Heart right ventricle (tissue), 16 donors: ENCODE measurements around the gene GPAT3. TPM values are rescaled to one million over a fixed set of nuclear protein-coding genes. Genes with fewer than 3 reads are reported as not detected.
"Not testable (repeated sequence)": the region's sequence is repeated elsewhere in the genome, so short reads cannot be mapped to it uniquely, and the experiment has no call there.

ENCODE experiments used
- ATAC-seq, 8 donors: fragments of 200-7000 bp; cut with Tn5 transposase; one replicate each; pipeline ENCODE4 v1.9.1; 2020; ENCODE audit warnings: mild to moderate bottlenecking in 8 of 8, moderate library complexity in 8 of 8, moderate number of reproducible peaks in 1 of 8
- DNase-seq, 2 donors: peaks; one replicate each; pipeline ENCODE4 v3.0.0-alpha.2; 2020
- H3K27ac ChIP-seq, 10 donors: fragments of 200-600 bp; sonication (generic) in 2 of 10; one replicate each; pipeline versions ENCODE4 v1.5.0 to v1.8.0; 2020 to 2022; ENCODE audit warnings: mild to moderate bottlenecking in 3 of 10
- H3K27me3 ChIP-seq, 7 donors: fragments of 200-600 bp; one replicate each; pipeline ENCODE4 v1.8.0; 2021 to 2022; ENCODE audit warnings: mild to moderate bottlenecking in 2 of 7
- H3K36me3 ChIP-seq, 9 donors: fragments of 200-600 bp; sonication (generic) in 1 of 9; one replicate each; pipeline versions ENCODE4 v1.5.0 to v1.8.0; 2020 to 2022; ENCODE audit warnings: mild to moderate bottlenecking in 2 of 9
- H3K4me1 ChIP-seq, 9 donors: fragments of 200-600 bp; sonication (generic) in 1 of 9; one replicate each; pipeline versions ENCODE4 v1.5.0 to v1.8.0; 2020 to 2022; ENCODE audit warnings: mild to moderate bottlenecking in 4 of 9
- H3K4me3 ChIP-seq, 10 donors: fragments of 200-600 bp; sonication (generic) in 2 of 10; one replicate each; pipeline versions ENCODE4 v1.5.0 to v1.8.0; 2020 to 2022; ENCODE audit warnings: mild to moderate bottlenecking in 7 of 10, moderate library complexity in 2 of 10
- H3K9me3 ChIP-seq, 11 donors: fragments of 200-600 bp in 10 of 11; sonication (generic) in 2 of 11; one replicate each; pipeline versions ENCODE4 v1.5.0 to v1.8.0; 2013 to 2022; ENCODE audit warnings: mild to moderate bottlenecking in 2 of 11, control low read depth in 1 of 11, moderate library complexity in 1 of 11
- WGBS, 2 donors: extraction: QIAGEN DNeasy Blood & Tissue Kit; methylation state at CpG; one replicate each; pipeline ENCODE4 v1.1.7; 2013; ENCODE audit warnings: inconsistent platforms in 1 of 2; 5-methylcytosine and 5-hydroxymethylcytosine counted together
- intact Hi-C, 10 donors: fragments of 100-400 bp; cut with DNase I; formaldehyde crosslinking; loops; one replicate each; pipeline versions ENCODE4 v1.11.1 to v1.14.2; 2022
- polyA plus RNA-seq, 2 donors: library from polyadenylated mRNA; stranded (reverse); fragments of 200-250 nt; gene quantifications; one replicate each; pipeline ENCODE4 v1.2.3, GENCODE V29; 2013
- total RNA-seq, 10 donors: library from RNA; stranded (reverse); fragmentation: NEBNext Ultra II Directional in 3 of 10; extraction: Animal tissue kit (Norgen Biotek cat#: 25700) in 3 of 10; gene quantifications; one replicate each; pipeline versions ENCODE4 v1.2.1 to v1.2.4, GENCODE V29; 2021 to 2023
- TF ChIP-seq, protein P1 (sequence below), 9 donors: fragments of 200-600 bp; sonication (generic) in 2 of 9; IDR thresholded peaks; one replicate each; pipeline versions ENCODE4 v1.5.0 to v1.8.0; 2021 to 2022; ENCODE audit warnings: antibody characterized with exemption in 9 of 9, mild to moderate bottlenecking in 5 of 9, moderate library complexity in 1 of 9
- donor health status: Arrhythmogenic right ventricular cardiomyopathy.
- donor health status: ischemic (EF 13 %, LVEDD 7.1; RV severe dilation, severe dysfunction).
- donor health status: healthy with polysubstance abuse.
- donor health status: DM: no; HTN: yes; CAD: no.
- donor health status: DM: no; HTN: no; CAD: no.
- donor health status: ischemic (EF 25% LVEDD 6.9; RV normal size, moderate dysfunction).
- donor health status: ischemic (EF 25% LVEDD 5.7; RV mildly dilated, moderate dysfunction).
- donor health status: healthy.
- donor health status: DM: yes; HTN: yes; CAD: no.
- donor health status: Ischemic cardiomyopathy.
- donor health status: ischemic (EF 35%, LVEDD 5.7; RV mildly dilated, moderate dysfunction).
- donor health status: nonischemic (EF 11% LVEDD 7.7; RV severe dilation, severe dysfunction).
- donor health status: DM: yes; HTN: yes; CAD: no.
- donor health status: PGD.
- donor health status: ischemic (EF 29% LVEDD 5.4; RV normal size, mild dysfunction).
- donor health status: nonischemic (EF 23%, LVEDD 6.1; RV moderate dilation, normal function).

The GPAT3 gene
- total and polyA plus RNA-seq, 12 donors = 22.2 to 82.6 (median 48.8) TPM

DNA sequence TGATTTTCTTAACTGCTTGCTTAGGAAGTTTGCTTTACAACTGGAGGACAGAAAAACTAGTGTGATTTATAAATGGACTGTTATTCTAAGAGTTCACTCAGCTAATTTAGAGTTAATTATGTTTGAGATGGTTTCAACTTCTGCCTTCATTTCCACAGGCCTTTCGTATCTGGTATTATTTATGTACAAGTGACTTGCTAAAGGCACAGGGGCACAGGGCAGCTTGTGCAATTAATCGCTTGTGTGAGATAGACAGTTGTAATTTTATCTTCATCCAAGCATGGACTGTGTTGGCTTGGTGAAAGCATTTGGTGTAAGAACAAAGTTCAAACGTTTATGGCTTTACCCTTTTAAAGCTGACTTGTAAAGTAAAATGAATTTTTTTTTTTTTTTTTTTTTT, 38.3 kb downstream of the GPAT3 start:
- Histone ChIP-seq H3K4me1 (peaks cover 0 to 32% (median 9%) of the 10 kb centered on the region in 9 donors), H3K27ac (peak overlapping the region in 7 of 10 donors; percentile 26 to 65 (median 53)), H3K4me3 (no peak overlapping the region), H3K9me3 (no peaks in the 10 kb centered on the region), H3K36me3 (no peaks in the 10 kb centered on the region), H3K27me3 (no peaks in the 10 kb centered on the region)
- TF ChIP-seq, protein P1, sequence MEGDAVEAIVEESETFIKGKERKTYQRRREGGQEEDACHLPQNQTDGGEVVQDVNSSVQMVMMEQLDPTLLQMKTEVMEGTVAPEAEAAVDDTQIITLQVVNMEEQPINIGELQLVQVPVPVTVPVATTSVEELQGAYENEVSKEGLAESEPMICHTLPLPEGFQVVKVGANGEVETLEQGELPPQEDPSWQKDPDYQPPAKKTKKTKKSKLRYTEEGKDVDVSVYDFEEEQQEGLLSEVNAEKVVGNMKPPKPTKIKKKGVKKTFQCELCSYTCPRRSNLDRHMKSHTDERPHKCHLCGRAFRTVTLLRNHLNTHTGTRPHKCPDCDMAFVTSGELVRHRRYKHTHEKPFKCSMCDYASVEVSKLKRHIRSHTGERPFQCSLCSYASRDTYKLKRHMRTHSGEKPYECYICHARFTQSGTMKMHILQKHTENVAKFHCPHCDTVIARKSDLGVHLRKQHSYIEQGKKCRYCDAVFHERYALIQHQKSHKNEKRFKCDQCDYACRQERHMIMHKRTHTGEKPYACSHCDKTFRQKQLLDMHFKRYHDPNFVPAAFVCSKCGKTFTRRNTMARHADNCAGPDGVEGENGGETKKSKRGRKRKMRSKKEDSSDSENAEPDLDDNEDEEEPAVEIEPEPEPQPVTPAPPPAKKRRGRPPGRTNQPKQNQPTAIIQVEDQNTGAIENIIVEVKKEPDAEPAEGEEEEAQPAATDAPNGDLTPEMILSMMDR (IDR thresholded peaks at IDR 0.05) = no peak
- intact Hi-C loops = no loop called here
- WGBS, 2 donors = 35 to 36% methylated on average over 3 of the region's 3 CpGs
- peak in 7 of 8 donors; percentile 48 to 92 (median 87) for ATAC-seq
- no peak for DNase-seq

DNA sequence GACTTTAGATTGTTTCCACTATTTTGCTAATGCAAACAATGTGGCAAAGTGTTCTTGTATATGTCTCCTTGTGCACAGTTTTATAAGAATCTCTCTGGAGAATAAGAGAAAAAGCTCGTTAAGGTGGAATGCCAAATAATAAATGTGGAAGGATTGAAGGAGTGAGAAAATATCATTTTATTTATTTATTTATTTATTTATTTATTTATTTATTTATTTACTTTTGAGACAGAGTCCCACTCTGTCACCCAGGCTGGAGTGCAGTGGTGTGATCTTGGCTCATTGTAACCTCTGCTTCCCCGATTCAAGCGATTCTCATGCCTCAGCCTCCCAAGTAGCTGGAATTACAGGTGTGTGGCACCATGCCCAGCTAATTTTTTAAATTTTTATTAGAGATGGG, 40.3 kb downstream of the GPAT3 start:
- not testable (repeated sequence) for H3K36me3 ChIP-seq, H3K9me3 ChIP-seq, H3K27ac ChIP-seq, ATAC-seq, DNase-seq, H3K27me3 ChIP-seq, H3K4me3 ChIP-seq
- H3K4me1 ChIP-seq = peaks cover 0 to 22% (median 5%) of the 10 kb centered on the region in 9 donors
- intact Hi-C loops = loop anchor here in 2 of 10 donors (5.0 kb wide), 2 partner anchors 39 to 689 kb away; partner anchors contain the start of gene GPAT3 (in 1 of the 2)
- 89% methylated on average over 3 of the region's 3 CpGs for WGBS, 2 donors

DNA sequence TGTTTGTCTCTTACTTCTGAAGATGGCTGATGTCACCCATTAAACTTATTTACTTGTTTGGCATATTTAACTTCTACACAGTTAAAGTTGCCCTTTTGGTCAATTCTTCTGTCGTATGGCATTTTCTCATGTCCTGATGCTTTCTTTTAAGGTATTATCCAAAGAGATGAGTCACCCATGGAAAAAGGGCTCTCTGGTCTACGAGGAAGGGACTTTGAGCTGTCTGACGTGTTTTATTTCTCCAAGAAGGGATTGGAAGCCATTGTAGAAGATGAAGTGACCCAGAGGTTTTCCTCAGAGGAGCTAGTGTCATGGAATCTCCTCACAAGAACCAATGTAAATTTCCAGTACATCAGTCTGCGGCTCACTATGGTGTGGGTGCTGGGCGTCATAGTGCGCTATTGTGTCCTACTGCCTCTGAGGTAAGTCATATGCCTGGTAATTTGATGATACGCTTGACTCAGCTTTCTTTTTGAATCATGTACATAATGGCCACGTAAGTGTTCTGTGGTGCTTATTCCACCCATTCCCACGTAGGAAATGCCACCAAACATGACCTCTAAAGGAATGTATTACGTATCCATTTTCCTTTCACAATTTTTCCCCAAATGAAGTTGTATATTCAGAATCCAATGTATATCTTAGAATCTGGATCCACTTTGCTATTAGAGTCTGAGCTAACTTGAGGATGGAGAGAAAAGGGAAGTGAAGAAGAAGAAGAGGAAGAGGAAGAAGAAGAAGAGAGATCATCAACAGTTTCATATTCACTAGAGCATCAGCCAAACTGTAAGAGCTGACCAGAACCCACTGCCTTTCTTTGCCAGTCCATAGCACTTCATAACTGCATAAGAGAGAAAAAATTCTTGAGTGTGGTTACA, 45.7 kb downstream of the GPAT3 start:
- Histone ChIP-seq H3K27me3 (no peaks in the 10 kb centered on the region), H3K36me3 (peaks cover 0 to 13% (median 0%) of the 10 kb centered on the region in 9 donors), H3K4me1 (peaks cover 0 to 35% (median 11%) of the 10 kb centered on the region in 9 donors), H3K4me3 (no peak overlapping the region), H3K27ac (peak overlapping the region in 4 of 10 donors; percentile 14 to 44 (median 42)), H3K9me3 (no peaks in the 10 kb centered on the region)
- intact Hi-C loops = loop anchor here in 1 of 10 donors (5.0 kb wide), 1 partner anchor 44 kb away; the partner anchor contains the start of gene GPAT3
- TF ChIP-seq, protein P1 (IDR thresholded peaks at IDR 0.05) = no peak
- ATAC-seq (peak in 5 of 8 donors; percentile 14 to 43 (median 38)), DNase-seq (no peak)
- 88 to 91% methylated on average over 10 of the region's 10 CpGs for WGBS, 2 donors

DNA sequence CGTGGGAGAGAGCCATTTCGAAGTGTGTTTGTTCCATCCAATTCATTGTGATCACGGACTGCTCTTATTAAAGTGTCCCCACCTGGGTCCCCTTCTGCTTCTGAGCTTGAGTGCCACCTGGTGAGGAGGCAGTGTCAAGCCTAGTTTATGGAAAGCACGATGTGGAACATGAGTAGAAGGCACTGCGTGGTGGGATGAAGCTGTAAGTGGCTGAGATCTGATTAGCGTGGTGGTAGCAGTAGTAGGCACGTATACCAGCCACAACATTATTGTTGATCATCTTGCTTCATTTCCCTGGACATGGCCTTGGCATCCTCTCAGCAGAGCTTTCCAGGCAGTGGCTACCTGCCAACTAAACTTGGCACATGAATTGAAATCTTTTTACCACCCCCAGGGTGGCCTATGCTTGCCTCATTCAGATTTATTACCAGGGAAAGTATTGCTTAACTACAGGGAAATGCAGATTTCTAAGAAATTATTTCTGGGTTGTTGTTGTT, 46.4 kb downstream of the GPAT3 start:
- ATAC-seq (peak; percentile 64 to 92 (median 88)), DNase-seq (peak; percentile 16 to 26)
- WGBS, 2 donors = 37 to 54% methylated on average over 7 of the region's 7 CpGs
- H3K36me3 ChIP-seq = peaks cover 0 to 14% (median 0%) of the 10 kb centered on the region in 9 donors
- peaks cover 0 to 36% (median 11%) of the 10 kb centered on the region in 9 donors for H3K4me1 ChIP-seq
- no peaks in the 10 kb centered on the region for H3K9me3 ChIP-seq
- TF ChIP-seq, protein P1 (IDR thresholded peaks at IDR 0.05) = peak in 3 of 9 donors; percentile 23 to 26 (median 26)
- intact Hi-C loops = loop anchor here in 1 of 10 donors (5.0 kb wide), 1 partner anchor 45 kb away; the partner anchor contains the start of gene GPAT3
- no peaks in the 10 kb centered on the region for H3K27me3 ChIP-seq
- H3K27ac ChIP-seq = peak overlapping the region in 5 of 10 donors; percentile 14 to 44 (median 41)
- H3K4me3 ChIP-seq = no peak overlapping the region
